ENCODE results near the gene SHPK. TPM values are rescaled to one million over a fixed set of nuclear protein-coding genes. Genes with fewer than 3 reads are reported as not detected.

The SHPK gene
- total RNA-seq, 1 experiment from 2014 or later: 5.4 TPM

GRCh38 chr17:3678821-3679530 lies 42.9 kb upstream of the SHPK start:
- Histone ChIP-seq H3K4me2 (ENCODE audit: low read depth, low read length, poor library complexity, severe bottlenecking) (no peak overlapping the region), H3K9ac (ENCODE audit: low read length) (no peak overlapping the region), H2AFZ (ENCODE audit: low read length) (no peak overlapping the region), H3K9me3 (ENCODE audit: low read length) (no peaks in the 10 kb centered on the region), H3K4me1 (ENCODE audit: low read length) (peaks cover 8% of the 10 kb centered on the region), H3K36me3 (ENCODE audit: insufficient read depth, low read length) (0 out of 2 replicates have a peak, but pooled peaks cover 4% of the 10 kb centered on the region), H3K27me3 (ENCODE audit: low read length) (no peaks in the 10 kb centered on the region), H3K79me2 (ENCODE audit: low read length) (no peaks in the 10 kb centered on the region), H4K20me1 (ENCODE audit: insufficient read depth, low read depth, low read length) (no peaks in the 10 kb centered on the region), H3K27ac (ENCODE audit: low read length) (no peak overlapping the region), H3K4me3 (ENCODE audit: low read length) (no peak overlapping the region), H3K9me2 (replicated peaks; ENCODE audit: insufficient read depth, low read length) (no peaks in the 10 kb centered on the region)
- no peak for DNase-seq

DNA sequence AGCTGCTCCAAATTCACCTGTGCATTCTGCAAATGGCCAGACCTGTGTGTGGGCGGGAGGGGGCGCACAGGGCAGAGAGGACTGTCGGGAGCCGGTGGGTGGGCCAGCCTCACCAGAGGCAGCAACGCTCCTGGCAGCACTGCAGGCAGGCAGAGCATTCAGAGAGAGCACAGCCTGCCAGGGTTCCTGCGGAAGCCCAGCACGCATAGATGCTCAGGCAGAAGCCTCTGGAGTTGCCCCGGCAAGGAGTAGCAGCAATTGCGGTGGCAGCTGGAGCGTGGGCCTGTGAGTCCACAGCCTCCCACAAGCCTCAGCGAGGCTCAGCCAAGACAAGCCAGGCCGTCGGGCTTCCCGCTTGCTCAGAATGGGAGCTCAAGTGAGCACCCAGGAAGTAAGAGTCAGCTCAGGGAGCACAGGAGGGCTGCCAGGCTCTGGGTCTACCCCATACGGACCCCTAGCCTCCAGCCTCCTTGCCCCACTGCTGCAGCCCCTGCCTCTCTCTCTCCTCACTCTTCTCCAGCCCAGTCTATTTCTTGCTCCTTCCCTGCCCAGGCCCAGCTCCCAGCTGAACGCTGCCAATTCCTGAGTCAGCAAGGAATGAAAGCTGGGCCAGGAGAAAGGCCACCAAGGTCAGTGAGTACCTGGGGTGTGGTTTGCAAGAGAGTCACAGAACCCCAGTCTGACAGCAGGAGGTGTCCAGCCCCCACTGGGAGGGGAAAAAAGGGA lies 42.2 kb upstream of the SHPK start:
- DNase-seq: no peak
- Histone ChIP-seq H3K79me2 (ENCODE audit: low read length) (no peaks in the 10 kb centered on the region), H3K4me3 (ENCODE audit: low read length) (no peak overlapping the region), H3K27ac (ENCODE audit: low read length) (no peak overlapping the region), H3K9ac (ENCODE audit: low read length) (no peak overlapping the region), H3K9me2 (replicated peaks; ENCODE audit: insufficient read depth, low read length) (no peaks in the 10 kb centered on the region), H3K4me1 (ENCODE audit: low read length) (peaks cover 3% of the 10 kb centered on the region), H2AFZ (ENCODE audit: low read length) (no peak overlapping the region), H3K4me2 (ENCODE audit: low read depth, low read length, poor library complexity, severe bottlenecking) (no peak overlapping the region), H3K36me3 (ENCODE audit: insufficient read depth, low read length) (0 out of 2 replicates have a peak, but pooled peaks cover 4% of the 10 kb centered on the region), H3K9me3 (ENCODE audit: low read length) (no peaks in the 10 kb centered on the region), H3K27me3 (ENCODE audit: low read length) (no peaks in the 10 kb centered on the region), H4K20me1 (ENCODE audit: insufficient read depth, low read depth, low read length) (no peaks in the 10 kb centered on the region)

- Histone ChIP-seq H3K36me3 (ENCODE audit: insufficient read depth, low read length) (peaks cover 7% of the 10 kb centered on the region; the same call in 1 of the 2 replicates), H2AFZ (ENCODE audit: low read length) (no peak overlapping the region), H3K79me2 (ENCODE audit: low read length) (peaks cover 6% of the 10 kb centered on the region; the same call in 1 of the 2 replicates), H3K9ac (ENCODE audit: low read length) (no peak overlapping the region), H3K27ac (ENCODE audit: low read length) (no peak overlapping the region), H3K4me2 (ENCODE audit: low read depth, low read length, poor library complexity, severe bottlenecking) (no peak overlapping the region), H3K9me2 (replicated peaks; ENCODE audit: insufficient read depth, low read length) (no peaks in the 10 kb centered on the region), H3K9me3 (ENCODE audit: low read length) (no peaks in the 10 kb centered on the region), H3K4me3 (ENCODE audit: low read length) (no peak overlapping the region), H4K20me1 (ENCODE audit: insufficient read depth, low read depth, low read length) (no peaks in the 10 kb centered on the region), H3K4me1 (ENCODE audit: low read length) (no peaks in the 10 kb centered on the region), H3K27me3 (ENCODE audit: low read length) (no peaks in the 10 kb centered on the region)
- no peak for DNase-seq
Observed at GRCh38 chr17:3675886-3676285, 39.8 kb upstream of the SHPK start.

DNA sequence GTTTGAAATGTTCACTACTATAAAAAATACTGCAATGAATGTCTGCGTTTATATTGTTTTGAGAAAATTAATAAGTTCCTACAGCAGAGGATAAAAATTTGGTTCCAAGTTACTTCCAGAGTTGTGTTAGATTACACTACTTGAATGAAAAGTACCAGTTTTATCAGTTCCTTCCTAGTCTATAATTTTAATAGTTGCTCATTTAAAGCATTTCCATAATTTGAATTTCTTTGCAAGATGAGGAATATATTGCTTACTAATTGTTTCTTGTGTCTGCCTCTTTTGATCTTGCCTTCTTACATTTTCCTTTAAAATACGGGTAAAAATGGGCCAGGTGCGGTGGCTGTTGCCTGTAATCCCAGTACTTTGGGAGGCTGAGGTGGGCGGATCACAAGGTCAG lies 36.5 kb upstream of the SHPK start:
- Histone ChIP-seq H3K36me3 (ENCODE audit: insufficient read depth, low read length) (peaks cover 7% of the 10 kb centered on the region; the same call in 1 of the 2 replicates), H3K9me3 (ENCODE audit: low read length) (no peaks in the 10 kb centered on the region), H3K27ac (ENCODE audit: low read length) (no peak overlapping the region), H3K4me3 (ENCODE audit: low read length) (no peak overlapping the region), H3K27me3 (ENCODE audit: low read length) (no peaks in the 10 kb centered on the region), H3K4me1 (ENCODE audit: low read length) (peaks cover 17% of the 10 kb centered on the region), H3K9ac (ENCODE audit: low read length) (no peak overlapping the region), H2AFZ (ENCODE audit: low read length) (no peak overlapping the region), H4K20me1 (ENCODE audit: insufficient read depth, low read depth, low read length) (no peaks in the 10 kb centered on the region; the same call in 1 of the 2 replicates), H3K9me2 (replicated peaks; ENCODE audit: insufficient read depth, low read length) (no peaks in the 10 kb centered on the region), H3K4me2 (ENCODE audit: low read depth, low read length, poor library complexity, severe bottlenecking) (no peak overlapping the region), H3K79me2 (ENCODE audit: low read length) (peaks cover 34% of the 10 kb centered on the region)
- no peak for DNase-seq

DNA sequence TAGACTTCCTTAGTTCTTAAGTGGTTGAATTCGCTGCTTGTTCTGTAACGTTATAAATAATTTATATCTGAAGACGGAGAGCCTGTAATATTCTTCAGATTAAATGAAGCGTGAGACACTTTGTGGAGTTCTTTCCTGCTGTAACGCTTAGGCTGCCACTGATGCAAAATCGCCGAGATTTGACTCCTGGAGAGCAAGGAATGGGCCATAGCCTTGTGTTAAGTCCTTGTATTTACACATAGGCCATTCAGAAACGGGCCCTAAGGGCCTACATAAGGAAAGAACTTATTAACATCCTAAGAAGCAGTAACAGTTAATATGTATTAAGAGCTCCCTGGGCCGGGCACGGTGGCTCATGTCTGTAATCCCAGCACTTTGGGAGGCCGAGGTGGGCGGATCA lies 33.5 kb upstream of the SHPK start:
- no peak overlapping the region for H2AFZ ChIP-seq (ENCODE audit: low read length)

DNA sequence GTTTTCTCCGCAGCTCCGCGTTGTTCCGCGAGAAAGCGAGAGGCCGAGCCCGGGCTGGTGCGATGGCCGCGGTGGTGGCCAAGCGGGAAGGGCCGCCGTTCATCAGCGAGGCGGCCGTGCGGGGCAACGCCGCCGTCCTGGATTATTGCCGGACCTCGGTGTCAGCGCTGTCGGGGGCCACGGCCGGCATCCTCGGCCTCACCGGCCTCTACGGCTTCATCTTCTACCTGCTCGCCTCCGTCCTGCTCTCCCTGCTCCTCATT lies 33.0 kb upstream of the SHPK start:
- Histone ChIP-seq H3K27ac (ENCODE audit: low read length) (peak overlapping the region; percentile 60), H3K27me3 (ENCODE audit: low read length) (no peaks in the 10 kb centered on the region), H3K4me3 (ENCODE audit: low read length) (peak overlapping the region; percentile 97), H2AFZ (ENCODE audit: low read length) (peak overlapping the region; percentile 74; the same call in 1 of the 2 replicates), H3K36me3 (ENCODE audit: insufficient read depth, low read length) (peaks cover 7% of the 10 kb centered on the region; the same call in 1 of the 2 replicates), H4K20me1 (ENCODE audit: insufficient read depth, low read depth, low read length) (no peaks in the 10 kb centered on the region; the same call in 1 of the 2 replicates), H3K9me3 (ENCODE audit: low read length) (no peaks in the 10 kb centered on the region), H3K4me1 (ENCODE audit: low read length) (peaks cover 22% of the 10 kb centered on the region), H3K9ac (ENCODE audit: low read length) (peak overlapping the region; percentile 96), H3K9me2 (replicated peaks; ENCODE audit: insufficient read depth, low read length) (no peaks in the 10 kb centered on the region), H3K4me2 (ENCODE audit: low read depth, low read length, poor library complexity, severe bottlenecking) (peak overlapping the region; percentile 97), H3K79me2 (ENCODE audit: low read length) (peaks cover 37% of the 10 kb centered on the region)
- DNase-seq: no peak

More for the DNA sequence above, 33.5 kb upstream of the SHPK start:
- peak overlapping the region; percentile 96 for H3K9ac ChIP-seq (ENCODE audit: low read length)
- H3K79me2 ChIP-seq (ENCODE audit: low read length): peaks cover 37% of the 10 kb centered on the region
- peaks cover 22% of the 10 kb centered on the region for H3K4me1 ChIP-seq (ENCODE audit: low read length)
- H3K9me2 ChIP-seq (replicated peaks; ENCODE audit: insufficient read depth, low read length): no peaks in the 10 kb centered on the region
- H3K4me3 ChIP-seq (ENCODE audit: low read length): peak overlapping the region; percentile 97
- DNase-seq: peak; percentile 57
- H3K27me3 ChIP-seq (ENCODE audit: low read length): no peaks in the 10 kb centered on the region
- peak overlapping the region; percentile 60 for H3K27ac ChIP-seq (ENCODE audit: low read length)
- no peaks in the 10 kb centered on the region; the same call in 1 of the 2 replicates for H4K20me1 ChIP-seq (ENCODE audit: insufficient read depth, low read depth, low read length)
- H3K4me2 ChIP-seq (ENCODE audit: low read depth, low read length, poor library complexity, severe bottlenecking): peak overlapping the region; percentile 97
- H3K36me3 ChIP-seq (ENCODE audit: insufficient read depth, low read length): peaks cover 7% of the 10 kb centered on the region; the same call in 1 of the 2 replicates
- H3K9me3 ChIP-seq (ENCODE audit: low read length): no peaks in the 10 kb centered on the region

GRCh38 chr17:3668279-3669084 lies 32.4 kb upstream of the SHPK start, which contains the start of the genes EMC6 and TAX1BP3:
TSS of gene EMC6 (plus strand) at chr17:3668812. CDS start at chr17:3669147, 335 bp downstream.
TSS of gene TAX1BP3 (minus strand) at chr17:3668578. CDS start at chr17:3668526, 52 bp downstream.
- Histone ChIP-seq H2AFZ (ENCODE audit: low read length) (peak within 1 kb of the TSS; percentile 74; the same call in 1 of the 2 replicates), H3K9me3 (ENCODE audit: low read length) (no peaks in the 10 kb centered on the region), H3K9me2 (replicated peaks; ENCODE audit: insufficient read depth, low read length) (no peaks in the 10 kb centered on the region), H3K4me1 (ENCODE audit: low read length) (peaks cover 22% of the 10 kb centered on the region), H3K9ac (ENCODE audit: low read length) (peak within 1 kb of the TSS; percentile 96), H3K27ac (ENCODE audit: low read length) (peak within 1 kb of the TSS; percentile 60), H3K4me2 (ENCODE audit: low read depth, low read length, poor library complexity, severe bottlenecking) (peak within 1 kb of the TSS; percentile 98), H3K4me3 (ENCODE audit: low read length) (peak within 1 kb of the TSS; percentile 97), H3K27me3 (ENCODE audit: low read length) (no peaks in the 10 kb centered on the region), H4K20me1 (ENCODE audit: insufficient read depth, low read depth, low read length) (no peaks in the 10 kb centered on the region; the same call in 1 of the 2 replicates), H3K79me2 (ENCODE audit: low read length) (peaks cover 37% of the 10 kb centered on the region), H3K36me3 (ENCODE audit: insufficient read depth, low read length) (peaks cover 7% of the 10 kb centered on the region; the same call in 1 of the 2 replicates)
- DNase-seq: peak; percentile 99

Data from Karpas-422 (cell line).